ENCODE results near the gene SUMO4. TPM values are rescaled to one million over a fixed set of nuclear protein-coding genes. Genes with fewer than 3 reads are reported as not detected.

The SUMO4 gene
- total RNA-seq, 1 experiment from 2014 or later = 1.2 TPM

DNA sequence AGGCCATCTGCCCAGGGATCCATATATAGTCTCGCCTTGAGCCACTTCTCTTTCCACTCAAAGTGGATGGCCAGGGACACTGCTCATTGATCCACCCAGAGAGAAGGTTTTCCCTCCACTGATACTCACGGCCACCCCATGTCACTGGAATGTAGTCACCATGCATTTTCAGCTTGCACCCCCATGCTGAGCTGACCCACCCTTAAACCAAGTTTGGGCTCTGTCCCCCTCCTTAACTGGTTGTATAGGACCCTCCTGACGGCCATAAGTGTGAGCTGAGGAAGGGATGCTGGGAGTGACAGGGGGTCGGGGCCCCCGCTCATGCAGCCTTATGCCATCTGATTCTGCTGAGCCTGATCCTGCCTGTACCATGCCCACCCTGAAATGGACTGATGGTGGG, 25.7 kb downstream of the SUMO4 start (continued):
- no peak for TF ChIP-seq IRF2 (CRISPR knock-in tag; IDR thresholded peaks at IDR 0.05; ENCODE audit: borderline replicate concordance, low read depth)
- no peak for TF ChIP-seq ERG (CRISPR knock-in tag; IDR thresholded peaks at IDR 0.05)
- TF ChIP-seq ATF1 (CRISPR knock-in tag; IDR thresholded peaks at IDR 0.05) = no peak

DNA sequence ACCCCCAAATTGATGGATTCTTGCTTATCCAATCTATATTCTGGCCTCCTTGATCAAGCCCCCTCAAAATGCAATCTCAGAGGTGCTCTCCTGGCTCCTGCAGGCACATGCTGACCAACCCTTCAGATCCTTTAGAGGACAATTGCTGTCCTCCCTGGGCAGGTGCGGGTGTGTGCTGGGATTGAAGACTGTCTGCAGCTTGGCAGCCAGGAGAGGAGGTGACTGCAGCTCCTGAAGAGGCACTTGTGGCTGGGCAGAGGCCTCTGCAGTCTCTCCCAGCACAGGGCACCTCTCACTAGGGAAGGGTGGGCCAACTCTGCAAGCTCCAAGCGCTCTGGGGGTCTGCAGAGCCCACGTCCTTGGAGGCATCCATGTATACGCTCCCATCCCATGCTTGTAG, 28.5 kb downstream of the SUMO4 start:
- CTCF ChIA-PET = interaction anchor here (1.2 kb wide), 1 partner anchor 238 kb away, joined by 4 read pairs; no protein-coding TSS in a partner anchor

GRCh38 chr6:149429427-149430360, 29.6 kb downstream of the SUMO4 start:
- Mint-ChIP-seq H3K4me1 (peaks cover 5% of the 10 kb centered on the region), H3K4me3 (no peak overlapping the region), H3K9me3 (no peaks in the 10 kb centered on the region), H3K27me3 (ENCODE audit: low read depth) (no peaks in the 10 kb centered on the region), H3K36me3 (no peaks in the 10 kb centered on the region), H3K27ac (no peak overlapping the region)
- TF ChIP-seq ZNF263 (CRISPR knock-in tag; IDR thresholded peaks at IDR 0.05; ENCODE audit: low read depth) = peak; percentile 44; the same call in 1 of the 2 replicates
- TF ChIP-seq, protein P1, sequence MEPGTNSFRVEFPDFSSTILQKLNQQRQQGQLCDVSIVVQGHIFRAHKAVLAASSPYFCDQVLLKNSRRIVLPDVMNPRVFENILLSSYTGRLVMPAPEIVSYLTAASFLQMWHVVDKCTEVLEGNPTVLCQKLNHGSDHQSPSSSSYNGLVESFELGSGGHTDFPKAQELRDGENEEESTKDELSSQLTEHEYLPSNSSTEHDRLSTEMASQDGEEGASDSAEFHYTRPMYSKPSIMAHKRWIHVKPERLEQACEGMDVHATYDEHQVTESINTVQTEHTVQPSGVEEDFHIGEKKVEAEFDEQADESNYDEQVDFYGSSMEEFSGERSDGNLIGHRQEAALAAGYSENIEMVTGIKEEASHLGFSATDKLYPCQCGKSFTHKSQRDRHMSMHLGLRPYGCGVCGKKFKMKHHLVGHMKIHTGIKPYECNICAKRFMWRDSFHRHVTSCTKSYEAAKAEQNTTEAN (CRISPR knock-in tag; IDR thresholded peaks at IDR 0.05) = no peak
- ChIA-PET CTCF (interaction anchor here (1.2 kb wide), 1 partner anchor 239 kb away, joined by 4 read pairs; no protein-coding TSS in a partner anchor), POLR2A (no interaction called here)
- DNase-seq (ENCODE audit: low spot score) (no peak), ATAC-seq (no peak)

More for the DNA sequence above, 28.5 kb downstream of the SUMO4 start:
- DNase-seq (ENCODE audit: low spot score) (no peak), ATAC-seq (no peak)
- POLR2A ChIA-PET = no interaction called here
- Mint-ChIP-seq H3K36me3 (no peaks in the 10 kb centered on the region), H3K4me3 (no peak overlapping the region), H3K9me3 (no peaks in the 10 kb centered on the region), H3K27ac (no peak overlapping the region), H3K4me1 (peaks cover 13% of the 10 kb centered on the region), H3K27me3 (ENCODE audit: low read depth) (no peaks in the 10 kb centered on the region)
- TF ChIP-seq CREB1 (CRISPR knock-in tag; IDR thresholded peaks at IDR 0.05) (no peak), FOXP1 (CRISPR knock-in tag; IDR thresholded peaks at IDR 0.05; ENCODE audit: borderline replicate concordance) (no peak), NR1H2 (CRISPR knock-in tag; IDR thresholded peaks at IDR 0.05) (no peak), NR3C1 (CRISPR knock-in tag; conservative IDR thresholded peaks at IDR 0.05; ENCODE audit: low read depth) (no peak), ZNF671 (CRISPR knock-in tag; IDR thresholded peaks at IDR 0.05) (no peak), SMAD3 (CRISPR knock-in tag; IDR thresholded peaks at IDR 0.05; ENCODE audit: borderline replicate concordance) (no peak), JUN (CRISPR knock-in tag; IDR thresholded peaks at IDR 0.05) (no peak), NR2C2 (CRISPR knock-in tag; IDR thresholded peaks at IDR 0.05) (no peak), ETV6 (CRISPR knock-in tag; IDR thresholded peaks at IDR 0.05) (no peak), TCF7 (CRISPR knock-in tag; IDR thresholded peaks at IDR 0.05; ENCODE audit: low read depth) (no peak), TP53 (CRISPR knock-in tag; IDR thresholded peaks at IDR 0.05) (no peak), ZNF317 (CRISPR knock-in tag; IDR thresholded peaks at IDR 0.05; ENCODE audit: borderline replicate concordance, low read depth) (no peak)
- TF ChIP-seq, protein P2, sequence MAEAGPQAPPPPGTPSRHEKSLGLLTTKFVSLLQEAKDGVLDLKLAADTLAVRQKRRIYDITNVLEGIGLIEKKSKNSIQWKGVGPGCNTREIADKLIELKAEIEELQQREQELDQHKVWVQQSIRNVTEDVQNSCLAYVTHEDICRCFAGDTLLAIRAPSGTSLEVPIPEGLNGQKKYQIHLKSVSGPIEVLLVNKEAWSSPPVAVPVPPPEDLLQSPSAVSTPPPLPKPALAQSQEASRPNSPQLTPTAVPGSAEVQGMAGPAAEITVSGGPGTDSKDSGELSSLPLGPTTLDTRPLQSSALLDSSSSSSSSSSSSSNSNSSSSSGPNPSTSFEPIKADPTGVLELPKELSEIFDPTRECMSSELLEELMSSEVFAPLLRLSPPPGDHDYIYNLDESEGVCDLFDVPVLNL (CRISPR knock-in tag; IDR thresholded peaks at IDR 0.05; ENCODE audit: borderline replicate concordance, low read depth) = no peak
- TF ChIP-seq, protein P3, sequence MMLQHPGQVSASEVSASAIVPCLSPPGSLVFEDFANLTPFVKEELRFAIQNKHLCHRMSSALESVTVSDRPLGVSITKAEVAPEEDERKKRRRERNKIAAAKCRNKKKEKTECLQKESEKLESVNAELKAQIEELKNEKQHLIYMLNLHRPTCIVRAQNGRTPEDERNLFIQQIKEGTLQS (CRISPR knock-in tag; conservative IDR thresholded peaks at IDR 0.05) = no peak
